Activated CD4-positive, alpha-beta T cell treated with anti-CD3 and anti-CD28 coated beads for 48 hours (primary cell): ENCODE data around the gene SFTPA2.
"Not testable (repeated sequence)": the region's sequence is repeated elsewhere in the genome, so short reads cannot be mapped to it uniquely, and the experiment has no call there.

Source experiments
- DNase-seq: peaks from one replicate; pipeline ENCODE4 v3.0.0-alpha.2; 2020

The SFTPA2 gene

DNA sequence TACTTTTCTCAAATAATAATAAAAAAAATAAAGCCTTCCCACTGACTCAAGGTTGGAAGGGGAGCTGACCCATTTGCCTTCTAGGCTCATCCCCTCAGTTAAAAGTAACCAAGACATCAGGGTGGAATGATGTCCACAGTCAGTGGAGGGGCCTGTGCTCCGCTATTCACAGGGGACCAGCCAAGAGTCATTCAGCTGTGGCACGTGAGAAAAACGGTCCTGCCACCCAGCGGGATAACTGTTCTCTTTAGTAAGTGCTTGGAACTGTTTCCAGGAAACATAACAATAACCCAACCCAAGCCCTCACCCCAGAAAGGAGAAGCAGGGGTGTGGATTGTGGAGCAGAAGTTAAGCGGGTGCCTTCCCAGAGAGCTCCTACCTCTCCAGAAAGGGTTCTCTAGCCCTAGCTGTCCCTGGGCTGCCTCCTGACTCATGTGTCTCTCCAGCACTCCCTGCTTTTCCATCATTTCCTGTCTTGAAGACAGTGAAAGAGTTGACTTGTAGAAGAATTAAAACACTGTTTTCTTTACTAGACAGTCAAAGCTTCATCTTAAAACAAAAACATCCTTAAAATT is 50.2 kb downstream of the SFTPA2 start:
- DNase-seq: not testable (repeated sequence)

DNA sequence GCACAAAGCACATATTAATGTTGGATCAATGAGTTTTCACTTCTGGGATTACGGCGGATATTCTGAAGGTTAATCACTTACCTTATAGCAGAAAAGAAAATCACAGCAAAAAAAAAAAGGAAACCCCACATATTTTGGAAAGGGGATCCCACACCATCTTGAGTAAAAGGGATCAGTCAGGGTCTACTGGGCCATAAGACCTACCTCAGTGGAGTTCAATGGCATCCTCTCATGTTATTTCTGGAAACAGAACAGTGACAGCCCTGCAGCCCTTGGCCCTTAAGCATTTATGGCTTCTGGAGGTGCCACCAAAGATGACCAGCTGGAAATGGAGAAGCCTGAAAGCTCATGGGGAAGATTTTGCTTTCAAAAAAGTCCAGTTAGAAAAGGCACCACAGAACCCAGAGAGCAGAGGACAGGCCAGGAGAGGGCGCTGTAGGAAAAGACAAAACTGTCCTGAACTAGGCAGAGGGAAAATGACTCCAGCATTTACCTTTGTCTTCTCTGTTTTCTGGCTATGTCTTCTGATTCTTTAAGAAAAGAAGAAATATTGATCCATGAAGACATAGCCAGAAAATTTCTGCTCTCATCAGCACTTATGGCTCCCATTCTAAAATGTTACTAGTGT is 50.8 kb downstream of the SFTPA2 start:
- DNase-seq: not testable (repeated sequence)

DNA sequence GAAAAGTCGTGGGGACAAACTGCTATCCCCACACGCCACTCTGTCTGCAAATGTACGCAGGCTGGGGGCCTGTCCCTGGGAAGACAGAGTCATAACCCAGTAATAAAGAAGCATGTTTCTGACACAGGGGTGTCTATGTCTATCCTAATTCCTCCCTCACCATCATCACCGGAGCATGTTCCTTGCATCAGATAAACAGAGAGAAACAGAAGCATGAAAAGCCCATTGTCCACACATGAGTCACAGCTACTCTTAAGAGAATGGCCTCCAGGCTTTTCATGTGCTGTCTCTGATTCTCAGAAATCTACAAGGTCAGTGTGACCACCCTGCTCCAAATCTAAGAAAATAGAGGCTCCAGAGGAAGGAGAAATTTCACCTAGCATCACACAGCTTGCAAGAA is 52.0 kb downstream of the SFTPA2 start:
- DNase-seq: not testable (repeated sequence)

DNA sequence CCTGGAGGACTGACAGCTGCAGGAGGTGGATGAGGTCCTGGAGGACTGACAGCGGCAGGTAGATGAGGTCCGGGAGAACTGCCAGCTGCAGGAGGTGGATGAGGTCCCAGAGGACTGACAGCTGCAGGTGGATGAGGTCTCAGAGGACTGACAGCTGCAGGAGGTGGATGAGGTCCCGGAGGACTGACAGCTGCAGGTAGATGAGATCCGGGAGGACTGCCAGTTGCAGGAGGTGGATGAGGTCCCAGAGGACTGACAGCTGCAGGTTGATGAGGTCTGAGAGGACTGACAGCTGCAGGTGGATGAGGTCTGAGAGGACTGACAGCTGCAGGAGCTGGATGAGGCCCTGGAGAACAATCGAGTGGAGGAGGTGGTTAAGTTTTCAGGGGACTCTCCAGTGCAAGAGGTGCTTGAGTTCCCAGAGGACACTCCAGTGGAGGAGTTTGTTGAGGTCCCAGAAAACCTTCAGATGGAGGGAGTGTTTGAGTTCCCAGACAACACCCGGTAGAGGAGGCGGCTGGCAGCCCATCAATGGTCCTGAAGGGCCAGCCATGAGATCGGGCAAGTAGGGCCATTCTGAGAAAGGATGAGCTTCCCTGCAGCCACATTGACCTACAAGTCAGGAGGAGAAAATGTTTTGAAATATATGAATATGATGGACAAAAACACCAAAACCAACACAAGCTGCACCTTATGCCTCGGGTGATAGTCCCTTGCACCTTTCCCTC is 52.6 kb downstream of the SFTPA2 start:
- DNase-seq: no peak
